ENCODE results near the gene CAMK1D. TPM values are rescaled to one million over a fixed set of nuclear protein-coding genes. Genes with fewer than 3 reads are reported as not detected.

CAMK1D gene
- total RNA-seq, 4 donors from 2014 or later: 8.8 to 17.8 (median 13.9) TPM

- no peak for TF ChIP-seq CTCF (IDR thresholded peaks at IDR 0.05; ENCODE audit: low read depth)
Observed at GRCh38 chr10:12733271-12733670, 383.9 kb downstream of the CAMK1D start.

- no peak for TF ChIP-seq CTCF (IDR thresholded peaks at IDR 0.05; ENCODE audit: low read depth)
Observed at GRCh38 chr10:12735843-12736462, 386.6 kb downstream of the CAMK1D start.

- no peak for TF ChIP-seq CTCF (IDR thresholded peaks at IDR 0.05; ENCODE audit: low read depth)
Observed at GRCh38 chr10:12740813-12741212, 391.5 kb downstream of the CAMK1D start.

- no peak for TF ChIP-seq CTCF (IDR thresholded peaks at IDR 0.05; ENCODE audit: low read depth)
Observed at GRCh38 chr10:12741360-12741804, 392.0 kb downstream of the CAMK1D start.

- no peak for TF ChIP-seq CTCF (IDR thresholded peaks at IDR 0.05; ENCODE audit: low read depth)
Observed at GRCh38 chr10:12742771-12743170, 393.4 kb downstream of the CAMK1D start.

- no peak for TF ChIP-seq CTCF (IDR thresholded peaks at IDR 0.05; ENCODE audit: low read depth)
Observed at GRCh38 chr10:12743941-12744340, 394.6 kb downstream of the CAMK1D start.

- no peak for TF ChIP-seq CTCF (IDR thresholded peaks at IDR 0.05; ENCODE audit: low read depth)
Observed at GRCh38 chr10:12748186-12748585, 398.8 kb downstream of the CAMK1D start.
